ENCODE measurements around the gene PSRC1. TPM values are rescaled to one million over a fixed set of nuclear protein-coding genes. Genes with fewer than 3 reads are reported as not detected.
A peak's percentile ranks its signal among the peaks of the same experiment; 100 is the strongest.

Gene PSRC1
- total and polyA plus RNA-seq, 5 donors: 1.6 to 4.6 (median 2.6) TPM

- Histone ChIP-seq H3K4me1 (ENCODE audit: control insufficient read depth, insufficient read depth, low read length) (peaks cover 3% of the 10 kb centered on the region), H3K27ac (ENCODE audit: low read length) (no peak overlapping the region), H3K9me3 (ENCODE audit: control insufficient read depth, low read length) (no peaks in the 10 kb centered on the region), H3K27me3 (ENCODE audit: control insufficient read depth, insufficient read depth) (no peaks in the 10 kb centered on the region), H3K4me3 (ENCODE audit: low read length) (no peak overlapping the region)
- WGBS: 78% methylated on average over 13 of the region's 13 CpGs
- peak in 1 of 3 donors; percentile 22 for DNase-seq
- ATAC-seq: no peak
- intact Hi-C loops (cut with DNase I): no loop called here
These were observed 10.7 kb downstream of the PSRC1 start for GRCh38 chr1:109272021-109272799.

- intact Hi-C loops (cut with DNase I): no loop called here
- H3K4me1 ChIP-seq (ENCODE audit: control insufficient read depth, insufficient read depth, low read length): peaks cover 3% of the 10 kb centered on the region
- H3K4me3 ChIP-seq (ENCODE audit: low read length): no peak overlapping the region
- no peaks in the 10 kb centered on the region for H3K9me3 ChIP-seq (ENCODE audit: control insufficient read depth, low read length)
- DNase-seq (no peak), ATAC-seq (no peak)
- H3K27me3 ChIP-seq (ENCODE audit: control insufficient read depth, insufficient read depth): no peaks in the 10 kb centered on the region
- 91% methylated on average over 6 of the region's 6 CpGs for WGBS
- no peak overlapping the region for H3K27ac ChIP-seq (ENCODE audit: low read length)
These were observed 11.5 kb downstream of the PSRC1 start for GRCh38 chr1:109271458-109271857.

GRCh38 chr1:109270623-109271317 is 12.2 kb downstream of the PSRC1 start:
- WGBS: 89% methylated on average over 20 of the region's 20 CpGs
- intact Hi-C loops (cut with DNase I): no loop called here
- Histone ChIP-seq H3K27me3 (ENCODE audit: control insufficient read depth, insufficient read depth) (no peaks in the 10 kb centered on the region), H3K4me3 (ENCODE audit: low read length) (no peak overlapping the region), H3K27ac (ENCODE audit: low read length) (no peak overlapping the region), H3K9me3 (ENCODE audit: control insufficient read depth, low read length) (no peaks in the 10 kb centered on the region), H3K4me1 (ENCODE audit: control insufficient read depth, insufficient read depth, low read length) (peaks cover 2% of the 10 kb centered on the region)
- no peak for ATAC-seq
- no peak for DNase-seq

- DNase-seq: no peak
These were observed 12.8 kb downstream of the PSRC1 start for GRCh38 chr1:109269981-109270622.

GRCh38 chr1:109269212-109269980 is 13.5 kb downstream of the PSRC1 start:
- intact Hi-C loops (cut with DNase I): no loop called here

More at GRCh38 chr1:109269981-109270622, 12.8 kb downstream of the PSRC1 start:
- no peak overlapping the region for H3K4me3 ChIP-seq (ENCODE audit: low read length)
- no peaks in the 10 kb centered on the region for H3K4me1 ChIP-seq (ENCODE audit: control insufficient read depth, insufficient read depth, low read length)
- H3K9me3 ChIP-seq (ENCODE audit: control insufficient read depth, low read length): no peaks in the 10 kb centered on the region
- H3K27ac ChIP-seq (ENCODE audit: low read length): no peak overlapping the region
- ATAC-seq: no peak
- intact Hi-C loops (cut with DNase I): no loop called here
- no peaks in the 10 kb centered on the region for H3K27me3 ChIP-seq (ENCODE audit: control insufficient read depth, insufficient read depth)
- WGBS: 91% methylated on average over 17 of the region's 17 CpGs

GRCh38 chr1:109268431-109269211 is 14.3 kb downstream of the PSRC1 start:
- ATAC-seq: no peak
- Histone ChIP-seq H3K4me3 (ENCODE audit: low read length) (no peak overlapping the region), H3K4me1 (ENCODE audit: control insufficient read depth, insufficient read depth, low read length) (no peaks in the 10 kb centered on the region), H3K9me3 (ENCODE audit: control insufficient read depth, low read length) (no peaks in the 10 kb centered on the region), H3K27ac (ENCODE audit: low read length) (no peak overlapping the region), H3K27me3 (ENCODE audit: control insufficient read depth, insufficient read depth) (no peaks in the 10 kb centered on the region)
- peak in 1 of 3 donors; percentile 31 for DNase-seq
- intact Hi-C loops (cut with DNase I): no loop called here
- WGBS: 91% methylated on average over 29 of the region's 29 CpGs

More at GRCh38 chr1:109269212-109269980, 13.5 kb downstream of the PSRC1 start:
- no peaks in the 10 kb centered on the region for H3K27me3 ChIP-seq (ENCODE audit: control insufficient read depth, insufficient read depth)
- H3K4me1 ChIP-seq (ENCODE audit: control insufficient read depth, insufficient read depth, low read length): no peaks in the 10 kb centered on the region
- 89% methylated on average over 33 of the region's 33 CpGs for whole genome bisulfite sequencing
- H3K27ac ChIP-seq (ENCODE audit: low read length): no peak overlapping the region
- no peaks in the 10 kb centered on the region for H3K9me3 ChIP-seq (ENCODE audit: control insufficient read depth, low read length)
- DNase-seq (no peak), ATAC-seq (no peak)
- H3K4me3 ChIP-seq (ENCODE audit: low read length): no peak overlapping the region

GRCh38 chr1:109267743-109268300 is 15.1 kb downstream of the PSRC1 start:
- H3K4me1 ChIP-seq (ENCODE audit: control insufficient read depth, insufficient read depth, low read length): no peaks in the 10 kb centered on the region
- no peak overlapping the region for H3K27ac ChIP-seq (ENCODE audit: low read length)
- H3K9me3 ChIP-seq (ENCODE audit: control insufficient read depth, low read length): no peaks in the 10 kb centered on the region
- ATAC-seq: no peak
- intact Hi-C loops (cut with DNase I): no loop called here
- WGBS: 87% methylated on average over 17 of the region's 17 CpGs
- no peaks in the 10 kb centered on the region for H3K27me3 ChIP-seq (ENCODE audit: control insufficient read depth, insufficient read depth)
- no peak overlapping the region for H3K4me3 ChIP-seq (ENCODE audit: low read length)
- peak in 1 of 3 donors; percentile 34 for DNase-seq

- no peak overlapping the region for H3K27ac ChIP-seq (ENCODE audit: low read length)
- WGBS: 81% methylated on average over 11 of the region's 11 CpGs
- H3K4me3 ChIP-seq (ENCODE audit: low read length): no peak overlapping the region
- no peaks in the 10 kb centered on the region for H3K27me3 ChIP-seq (ENCODE audit: control insufficient read depth, insufficient read depth)
- intact Hi-C loops (cut with DNase I): no loop called here
- no peak for ATAC-seq
- no peaks in the 10 kb centered on the region for H3K4me1 ChIP-seq (ENCODE audit: control insufficient read depth, insufficient read depth, low read length)
- H3K9me3 ChIP-seq (ENCODE audit: control insufficient read depth, low read length): no peaks in the 10 kb centered on the region
- peak in 1 of 3 donors; percentile 28 for DNase-seq
These were observed 16.0 kb downstream of the PSRC1 start for GRCh38 chr1:109266965-109267364.

GRCh38 chr1:109265741-109266330 is 17.1 kb downstream of the PSRC1 start:
- intact Hi-C loops (cut with DNase I): no loop called here
- no peak for ATAC-seq
- DNase-seq: peak in 1 of 3 donors; percentile 50
- Histone ChIP-seq H3K4me3 (ENCODE audit: low read length) (no peak overlapping the region), H3K27ac (ENCODE audit: low read length) (no peak overlapping the region), H3K9me3 (ENCODE audit: control insufficient read depth, low read length) (no peaks in the 10 kb centered on the region), H3K27me3 (ENCODE audit: control insufficient read depth, insufficient read depth) (no peaks in the 10 kb centered on the region), H3K4me1 (ENCODE audit: control insufficient read depth, insufficient read depth, low read length) (no peaks in the 10 kb centered on the region)
- 92% methylated on average over 13 of the region's 13 CpGs for WGBS
